ENCODE measurements around the gene ARRB1.
"Not testable (repeated sequence)": the region's sequence is repeated elsewhere in the genome, so short reads cannot be mapped to it uniquely, and the experiment has no call there.

ARRB1 gene

DNA sequence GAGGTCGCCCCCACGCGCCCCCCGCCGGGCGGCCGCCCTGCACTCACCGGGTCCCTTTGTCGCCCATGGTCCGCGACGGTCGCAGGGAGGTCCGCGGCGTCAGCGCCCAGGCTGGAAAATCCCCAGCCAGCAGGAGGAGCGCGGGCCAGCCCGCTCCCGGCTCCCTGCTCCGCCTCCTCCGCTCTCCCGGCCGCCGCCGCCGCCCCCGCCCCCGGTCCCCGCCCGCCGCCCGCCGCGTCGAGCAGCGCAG is at the start of gene ARRB1:
TSS of gene ARRB1 (minus strand) at position 121 of the 250 bp plus-strand sequence. CDS start at position 67, 54 bp downstream.
- no peak for DNase-seq (ENCODE audit: low read depth)

DNA sequence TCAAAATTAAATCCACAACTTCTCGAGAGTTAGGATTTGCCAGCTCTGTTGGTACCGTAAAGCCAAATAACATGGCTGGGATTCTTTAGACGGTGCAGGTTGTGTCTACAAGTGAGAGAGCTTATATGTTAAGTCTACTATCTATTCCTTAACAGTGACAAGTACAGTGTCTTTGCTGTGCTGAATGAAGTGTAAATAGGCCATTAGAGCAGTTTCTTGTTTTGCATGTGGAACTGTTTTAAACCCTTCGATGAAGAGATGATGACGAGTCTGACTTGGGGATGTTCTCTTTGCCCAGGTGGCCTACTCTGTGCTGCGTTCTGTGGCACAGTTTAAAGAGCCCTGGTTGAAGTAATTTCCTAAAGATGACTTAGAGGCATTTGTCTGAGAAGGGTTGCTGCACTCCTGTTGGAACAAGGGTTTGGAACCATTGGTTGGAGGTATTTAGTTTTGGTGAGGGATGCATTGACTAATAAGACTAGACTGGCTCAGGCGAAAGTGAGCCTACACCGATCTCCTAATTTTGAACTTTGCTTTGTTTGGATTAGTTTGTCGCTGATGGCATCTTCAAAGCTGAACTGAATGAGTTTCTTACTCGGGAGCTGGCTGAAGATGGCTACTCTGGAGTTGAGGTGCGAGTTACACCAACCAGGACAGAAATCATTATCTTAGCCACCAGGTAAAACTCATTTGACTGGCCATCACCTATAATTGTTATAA is 48.8 kb upstream of the ARRB1 start:
- DNase-seq (ENCODE audit: low read depth), result no peak

DNA sequence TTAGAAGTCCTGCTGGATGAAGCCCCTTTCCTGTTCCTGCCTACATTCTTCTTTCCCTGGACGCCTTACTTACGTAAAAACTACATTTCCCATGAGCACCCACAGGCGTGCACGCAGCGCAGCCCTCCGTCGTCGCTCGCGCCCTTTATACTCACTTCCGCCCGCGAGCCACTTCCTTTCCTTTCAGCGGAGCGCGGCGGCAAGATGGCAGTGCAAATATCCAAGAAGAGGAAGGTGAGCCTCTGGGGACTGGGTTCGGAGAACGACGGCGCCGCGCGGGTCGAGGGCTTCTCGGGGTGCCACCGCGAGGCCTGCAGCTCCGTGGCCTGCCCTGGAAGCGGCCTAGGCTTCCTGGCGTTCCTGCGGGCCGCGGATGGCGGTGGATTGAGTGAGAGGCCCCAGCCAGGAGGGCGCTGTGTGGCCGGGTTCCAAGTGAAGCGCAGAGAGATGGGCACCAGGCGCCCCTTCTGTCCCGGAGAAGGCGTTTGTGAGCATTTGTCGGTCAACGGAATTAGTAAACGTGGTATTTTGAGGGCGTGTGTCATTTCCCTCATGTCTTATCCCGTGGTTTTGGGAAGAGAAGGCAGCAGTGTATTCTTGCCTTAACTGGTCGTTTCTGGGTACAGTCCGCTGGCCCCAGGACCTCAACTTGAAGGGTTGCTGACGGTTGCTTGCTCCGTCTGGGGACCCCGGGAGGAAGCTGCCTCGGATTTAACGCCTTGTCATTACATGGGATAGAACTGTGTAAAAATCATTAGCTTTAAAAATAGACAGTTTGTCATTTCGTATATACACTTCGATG is 48.1 kb upstream of the ARRB1 start, which contains the start of gene RPS3:
TSS of gene RPS3 (plus strand) at position 175 of the 802 bp plus-strand sequence. CDS start at position 205, 30 bp downstream.
- DNase-seq (ENCODE audit: low read depth), result peak; percentile 79

DNA sequence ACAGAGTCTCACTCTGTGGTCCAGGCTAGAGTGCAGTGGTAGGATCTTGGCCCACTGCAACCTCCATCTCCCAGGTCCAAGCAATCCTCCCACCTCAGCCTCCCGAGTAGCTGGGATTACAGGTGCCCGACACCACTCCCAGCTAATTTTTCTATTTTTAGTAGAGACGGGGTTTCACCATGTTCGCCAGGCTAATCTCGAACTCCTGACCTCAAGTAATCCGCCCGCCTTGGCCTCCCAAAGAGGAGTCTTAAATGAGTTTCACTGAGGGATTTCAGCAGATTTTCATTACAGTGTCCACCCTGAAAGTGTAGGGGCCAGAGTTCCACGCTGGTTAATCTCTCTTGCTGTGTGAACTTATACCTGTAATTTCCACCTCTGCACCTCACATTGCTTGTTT is 47.4 kb upstream of the ARRB1 start:
- no peak for DNase-seq (ENCODE audit: low read depth)

DNA sequence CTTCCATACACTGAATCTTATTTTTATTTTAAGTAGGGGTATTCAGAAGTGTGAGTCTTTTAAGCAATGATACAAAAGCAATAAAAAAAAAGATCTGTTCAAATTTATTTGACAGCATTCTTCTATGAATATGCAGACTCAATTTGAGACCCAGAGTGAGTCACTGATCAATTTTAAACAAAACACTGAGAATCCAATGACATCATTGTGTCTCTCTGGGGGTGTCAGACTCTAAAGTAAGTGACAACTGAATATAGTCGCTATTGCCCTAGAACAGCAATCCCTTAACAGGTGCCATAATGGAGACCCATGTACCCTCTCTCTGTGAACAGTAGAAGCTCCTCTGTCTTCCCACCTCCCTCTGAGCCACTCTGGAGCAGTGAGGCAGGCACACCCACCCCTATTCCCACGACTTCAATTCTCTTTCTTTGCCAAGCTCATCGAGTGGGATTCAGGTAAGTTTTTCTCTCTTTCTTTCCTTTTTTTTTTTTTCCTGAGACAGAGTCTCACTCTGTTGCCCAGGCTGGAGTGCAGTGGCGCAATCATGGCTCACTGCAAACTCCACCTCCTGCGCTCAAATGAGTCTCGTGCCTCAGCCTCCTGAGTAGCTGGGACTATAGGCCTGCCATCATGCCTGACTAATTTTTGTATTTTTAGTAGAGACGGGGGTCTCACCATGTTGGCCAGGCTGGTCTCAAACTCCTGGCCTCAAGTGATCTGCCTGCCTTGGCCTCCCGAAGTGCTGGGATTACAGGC is 42.8 kb upstream of the ARRB1 start:
- DNase-seq (ENCODE audit: low read depth), result no peak

DNA sequence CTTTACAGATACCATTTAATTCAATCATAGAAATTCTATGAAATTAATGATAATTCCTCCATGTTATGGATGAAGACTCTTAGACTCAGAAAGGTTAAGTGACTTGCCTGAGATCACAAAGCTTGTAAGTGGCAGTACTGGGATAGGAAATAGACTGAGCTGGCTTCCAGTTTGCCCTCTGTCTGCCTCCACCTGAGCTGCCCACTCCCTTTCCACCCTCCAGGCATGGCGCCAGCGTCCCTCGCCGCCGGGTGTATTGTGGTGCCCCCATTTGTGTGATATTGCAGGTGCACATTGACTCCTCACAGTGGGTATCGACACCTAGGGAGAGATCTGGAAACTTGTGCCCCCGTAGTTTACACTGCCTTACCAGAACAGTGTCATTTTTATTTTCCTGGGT is 38.5 kb upstream of the ARRB1 start:
- no peak for DNase-seq (ENCODE audit: low read depth)

DNA sequence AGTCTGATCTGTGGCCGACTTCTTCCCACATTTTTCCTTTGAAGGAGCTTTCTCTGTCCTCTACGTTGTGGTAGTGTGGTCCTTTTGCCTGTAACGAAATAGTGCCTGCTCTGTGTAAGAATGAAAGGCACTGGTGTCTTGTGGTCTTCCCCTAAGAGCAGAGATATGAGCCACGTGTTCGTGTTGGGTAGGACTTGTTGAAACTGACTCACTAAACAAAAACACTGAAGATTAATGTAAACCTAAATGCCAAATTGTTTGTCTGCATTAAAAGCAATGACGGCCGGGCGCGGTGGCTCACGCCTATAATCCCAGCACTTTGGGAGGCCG is 37.8 kb upstream of the ARRB1 start:
- no peak for DNase-seq (ENCODE audit: low read depth)

DNA sequence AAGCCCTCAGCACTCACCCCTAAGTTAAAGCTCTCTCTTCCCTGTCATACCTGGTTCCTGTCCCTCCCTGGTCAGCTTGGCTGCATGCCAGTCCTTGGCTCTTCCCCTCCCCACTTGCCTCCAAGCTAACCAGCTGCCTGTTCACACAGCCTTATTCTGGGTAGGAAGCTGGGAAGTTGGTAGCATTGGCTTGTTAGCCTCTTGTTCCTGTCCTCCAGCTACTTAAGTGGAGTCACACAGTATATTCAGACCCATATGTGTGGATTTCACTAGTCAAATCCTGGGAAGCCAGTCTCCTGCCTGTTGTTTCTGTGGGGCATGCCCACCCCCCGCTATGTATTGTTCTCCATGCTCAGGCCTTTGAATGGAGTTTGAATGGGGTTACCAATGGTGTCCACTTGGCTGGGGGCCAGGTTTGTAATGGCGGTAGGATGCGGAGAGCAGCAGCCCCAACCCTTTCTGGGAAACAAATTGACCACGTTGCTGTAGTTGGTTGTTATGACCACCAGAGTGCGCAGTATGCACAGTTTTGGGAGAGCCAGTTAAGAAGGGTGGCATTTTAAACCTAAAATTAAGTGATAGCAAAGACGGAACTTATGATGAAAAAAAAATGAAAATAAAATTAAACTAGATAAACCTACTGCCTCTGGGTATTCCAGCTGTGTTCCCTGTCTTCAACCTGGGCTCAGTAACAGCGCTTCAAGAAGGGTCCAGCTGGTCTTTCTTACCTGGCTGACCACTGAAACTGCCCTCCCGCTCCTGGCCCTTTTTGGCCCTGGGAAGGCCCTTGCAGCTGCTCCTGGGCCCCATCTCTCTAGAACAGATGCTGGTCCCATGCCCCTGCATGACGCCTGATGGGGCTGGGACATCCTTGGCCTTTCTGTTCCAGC is 37.2 kb upstream of the ARRB1 start:
- DNase-seq (ENCODE audit: low read depth), result peak; percentile 41

DNA sequence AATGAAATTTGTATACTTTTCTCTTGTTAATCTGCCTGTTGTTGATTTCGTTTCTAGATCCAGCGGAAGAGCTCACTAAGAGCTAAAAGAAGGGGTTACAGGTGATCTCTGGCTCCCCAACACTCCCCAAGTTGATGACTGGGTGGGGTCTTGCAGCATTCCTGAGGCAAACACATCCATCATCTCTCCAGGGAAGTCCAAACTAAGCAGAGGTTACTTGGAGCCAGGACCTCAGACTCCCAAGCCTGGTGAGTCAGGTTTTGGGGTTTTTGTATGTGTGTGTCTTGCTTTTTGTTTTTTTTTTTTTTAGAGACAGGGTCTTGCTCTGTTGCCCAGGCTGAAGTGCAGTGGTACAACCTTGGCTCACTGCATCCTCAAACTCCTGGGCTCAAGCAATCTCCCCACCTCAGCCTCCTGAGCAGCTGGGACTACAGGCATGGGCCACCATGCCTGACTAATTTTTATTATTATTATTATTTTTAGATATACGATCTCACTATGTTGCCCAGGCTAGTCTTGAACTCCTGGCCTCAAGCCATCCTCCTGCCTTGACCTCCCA is 36.4 kb upstream of the ARRB1 start:
- no peak for DNase-seq (ENCODE audit: low read depth)

DNA sequence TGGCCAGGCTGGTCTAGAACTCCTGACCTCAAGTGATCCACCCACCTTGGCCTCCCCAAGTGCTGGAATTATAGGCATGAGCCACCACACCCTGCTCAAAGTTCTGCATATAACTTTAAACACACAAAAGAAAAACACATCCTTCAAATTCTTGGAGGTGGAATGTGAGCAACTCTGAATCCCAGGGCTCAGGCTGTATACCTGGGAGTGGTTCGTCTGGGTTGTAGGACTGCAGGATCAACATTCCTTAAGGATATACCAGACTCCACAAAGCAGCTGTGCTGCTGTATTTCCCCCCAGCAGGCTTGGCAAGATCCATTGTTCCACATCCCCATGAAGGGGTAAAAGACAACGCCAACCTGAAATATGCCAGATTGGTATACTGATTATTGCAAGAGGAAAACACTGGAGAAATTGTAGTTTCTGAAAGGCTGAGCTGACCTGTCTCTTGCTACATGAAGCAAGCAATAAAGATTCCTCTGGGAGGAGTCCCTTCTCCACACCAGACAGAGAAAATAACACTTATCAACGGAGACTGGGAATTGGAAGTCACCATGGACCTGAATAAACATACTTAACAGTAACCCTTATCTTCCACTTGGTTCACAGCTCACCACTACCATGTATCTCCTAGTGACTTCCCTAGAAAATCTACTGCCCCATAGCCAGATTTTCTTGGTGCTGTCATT is 35.6 kb upstream of the ARRB1 start:
- DNase-seq (ENCODE audit: low read depth), result no peak

DNA sequence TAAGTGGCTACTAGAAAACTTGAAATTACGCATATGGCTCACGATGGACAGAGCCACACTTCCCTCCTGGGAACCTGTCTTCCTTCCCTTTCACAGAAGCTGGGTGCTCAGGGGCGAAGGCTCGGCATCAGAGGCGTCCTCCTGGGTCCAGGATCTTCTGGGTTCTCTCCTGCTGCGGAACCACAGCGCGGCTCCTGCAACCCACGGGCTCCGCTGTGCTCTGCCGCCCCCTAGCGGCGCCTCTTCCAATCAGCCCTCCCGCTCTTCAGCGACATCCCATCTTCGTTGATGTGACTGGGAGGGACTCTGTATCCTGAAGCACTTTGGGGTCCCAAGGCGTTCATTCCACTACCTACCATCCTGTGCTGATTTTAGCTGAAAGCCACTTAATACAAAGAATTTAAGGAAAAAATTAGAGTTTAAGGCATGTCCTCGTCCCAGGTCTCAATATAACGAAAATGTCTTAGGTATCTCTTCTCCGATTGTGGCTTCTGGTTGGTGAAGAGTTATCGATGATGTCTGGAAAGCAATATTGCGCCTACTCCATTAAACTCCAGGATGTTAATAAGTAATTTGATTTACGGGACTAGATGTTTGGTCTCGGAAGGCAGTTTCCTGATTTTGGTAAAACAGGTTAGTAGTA is 33.1 kb upstream of the ARRB1 start:
- peak; percentile 55 for DNase-seq (ENCODE audit: low read depth)

DNA sequence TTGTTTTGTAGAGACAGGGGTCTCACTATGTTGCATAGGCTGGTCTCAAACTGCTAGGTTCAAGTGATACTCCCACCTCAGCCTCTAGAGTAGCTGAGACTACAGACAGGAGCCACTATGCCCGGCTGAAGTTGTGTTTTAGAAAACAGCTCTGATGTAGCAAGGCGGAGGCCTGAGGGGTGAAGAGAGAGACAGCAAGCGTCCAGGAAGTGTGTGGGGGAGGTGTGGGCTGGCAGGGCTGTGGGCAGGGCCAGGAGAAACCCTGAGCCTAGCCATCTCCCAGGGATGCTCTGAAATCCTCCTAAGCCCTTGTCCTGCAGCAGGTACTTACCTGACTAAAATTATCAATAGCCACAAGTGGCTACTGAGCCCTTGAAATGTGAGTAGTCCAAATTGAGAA is 31.8 kb upstream of the ARRB1 start:
- DNase-seq (ENCODE audit: low read depth), result no peak

DNA sequence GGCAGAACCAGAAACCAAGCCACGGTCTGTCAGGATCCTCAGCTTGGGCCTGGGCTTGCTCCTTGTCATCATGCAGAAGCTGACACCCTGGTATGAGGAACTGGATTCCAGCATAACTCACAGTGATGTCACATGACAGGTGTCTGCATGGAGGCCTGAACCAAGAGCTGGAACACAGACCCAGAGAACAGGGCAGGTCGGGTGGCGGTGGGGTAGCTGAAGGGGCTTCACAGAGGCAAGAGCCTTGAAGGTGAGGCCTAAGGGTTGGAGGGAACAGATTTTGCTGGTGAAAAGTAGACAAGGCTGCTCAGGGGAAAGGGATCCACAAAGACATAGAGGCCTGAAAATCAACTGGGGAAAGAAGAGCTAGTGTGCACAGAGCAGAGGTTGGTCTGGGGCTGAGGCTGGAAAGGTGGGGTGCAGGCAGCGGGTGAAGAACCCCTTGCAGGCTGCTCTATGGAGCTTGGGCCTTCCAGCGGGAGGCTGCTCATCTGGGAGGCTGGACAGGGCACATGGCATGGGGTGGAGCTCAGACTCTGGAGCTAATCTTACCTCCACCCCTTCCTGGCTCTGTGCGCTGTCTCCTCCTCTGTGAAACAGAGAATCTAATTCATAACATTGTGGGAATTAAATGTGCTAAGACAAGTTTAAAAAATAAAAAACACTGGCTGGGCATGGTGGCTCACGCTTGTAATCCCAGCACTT is 29.4 kb upstream of the ARRB1 start:
- no peak for DNase-seq (ENCODE audit: low read depth)

DNA sequence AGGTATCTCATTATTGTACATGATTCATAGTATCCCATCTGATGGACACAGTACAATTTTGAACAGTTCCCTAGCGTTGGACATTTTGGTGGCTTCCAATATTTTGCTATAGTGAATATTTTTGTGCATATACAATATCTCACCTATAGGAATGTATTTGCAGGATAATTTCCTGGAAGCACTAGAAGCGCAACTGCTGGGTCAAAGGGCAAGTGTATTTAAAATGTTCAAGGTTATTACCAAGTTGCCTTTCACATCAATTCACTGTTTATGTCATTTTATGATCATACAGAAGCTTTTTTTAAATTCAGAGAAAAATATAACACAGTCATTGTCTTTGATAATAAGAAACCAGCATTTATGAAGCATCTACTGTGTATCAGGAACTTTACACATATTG is 28.8 kb upstream of the ARRB1 start:
- no peak for DNase-seq (ENCODE audit: low read depth)

DNA sequence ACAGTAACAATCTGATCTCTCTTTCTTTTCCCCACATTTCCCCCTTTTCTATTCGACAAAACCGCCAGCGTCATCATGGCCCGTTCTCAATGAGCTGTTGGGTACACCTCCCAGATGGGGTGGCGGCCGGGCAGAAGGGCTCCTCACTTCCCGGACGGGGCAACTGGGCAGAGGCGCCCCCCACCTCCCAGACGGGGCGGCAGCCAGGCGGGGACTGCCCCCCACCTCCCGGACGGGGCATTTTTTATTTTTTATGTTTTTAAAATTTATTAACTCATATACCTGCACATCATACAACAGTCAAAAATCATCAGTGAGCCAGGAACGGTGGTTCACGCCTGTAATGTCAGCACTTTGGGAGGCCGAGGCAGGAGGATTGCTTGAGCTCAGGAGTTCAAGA is 27.3 kb upstream of the ARRB1 start:
- DNase-seq (ENCODE audit: low read depth), result not testable (repeated sequence)

DNA sequence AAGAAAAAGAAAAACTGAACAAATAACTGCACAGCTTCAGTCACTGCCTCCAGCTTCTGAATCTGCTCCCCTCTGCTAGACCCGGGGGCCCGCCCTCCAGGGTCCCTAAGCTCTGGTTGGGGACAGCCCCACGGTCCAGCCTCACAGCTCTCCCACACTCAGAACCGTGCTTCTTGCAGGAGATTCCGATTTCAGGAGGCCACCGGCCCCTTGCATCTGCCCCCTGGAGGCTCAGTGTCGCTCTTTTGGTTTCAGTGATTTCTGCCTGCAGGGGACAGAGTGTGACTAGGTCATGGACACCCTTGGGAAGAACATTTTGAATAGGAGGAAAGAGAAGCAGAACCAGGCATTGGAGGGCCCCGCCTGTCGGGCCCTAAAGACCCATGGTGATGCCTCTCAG is 24.7 kb upstream of the ARRB1 start:
- DNase-seq (ENCODE audit: low read depth), result no peak

DNA sequence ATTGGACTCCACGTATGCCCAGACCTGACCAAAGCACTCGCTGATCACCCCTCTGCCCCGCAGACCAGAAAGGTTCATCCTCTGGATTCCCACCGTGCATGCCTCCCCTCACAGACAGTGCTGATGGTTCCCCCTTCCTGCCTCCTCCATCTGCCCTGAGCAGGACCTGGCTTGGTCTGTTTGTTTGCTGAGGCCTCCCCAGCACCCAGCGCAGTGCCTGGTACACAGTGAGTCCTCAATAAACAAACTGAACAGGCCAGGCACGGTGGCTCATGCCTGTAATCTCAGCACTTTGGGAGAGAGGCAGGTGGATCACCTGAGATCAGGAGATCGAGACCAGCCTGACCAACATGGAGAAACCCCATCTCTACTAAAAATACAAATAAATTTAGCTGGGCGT is 24.2 kb upstream of the ARRB1 start:
- no peak for DNase-seq (ENCODE audit: low read depth)

DNA sequence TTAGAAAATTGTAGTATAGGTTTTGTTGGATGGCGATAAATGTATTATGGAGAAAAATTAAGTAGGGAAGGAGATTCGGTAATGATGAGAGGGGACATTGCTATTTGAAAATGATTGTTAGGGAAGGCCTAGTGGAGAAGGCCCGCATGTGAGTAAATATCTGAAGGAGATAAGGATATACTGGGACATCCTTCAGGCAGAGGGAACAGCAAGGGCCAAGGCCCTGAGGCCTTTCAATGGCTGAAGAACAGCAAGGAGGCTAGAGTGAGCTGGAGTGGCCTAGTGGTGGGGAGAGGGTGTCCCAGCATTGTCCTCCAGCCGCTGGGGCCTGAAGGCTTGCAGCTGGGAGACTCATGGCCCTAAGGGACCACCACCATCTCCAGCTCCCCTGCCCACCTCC is 23.2 kb upstream of the ARRB1 start:
- no peak for DNase-seq (ENCODE audit: low read depth)

DNA sequence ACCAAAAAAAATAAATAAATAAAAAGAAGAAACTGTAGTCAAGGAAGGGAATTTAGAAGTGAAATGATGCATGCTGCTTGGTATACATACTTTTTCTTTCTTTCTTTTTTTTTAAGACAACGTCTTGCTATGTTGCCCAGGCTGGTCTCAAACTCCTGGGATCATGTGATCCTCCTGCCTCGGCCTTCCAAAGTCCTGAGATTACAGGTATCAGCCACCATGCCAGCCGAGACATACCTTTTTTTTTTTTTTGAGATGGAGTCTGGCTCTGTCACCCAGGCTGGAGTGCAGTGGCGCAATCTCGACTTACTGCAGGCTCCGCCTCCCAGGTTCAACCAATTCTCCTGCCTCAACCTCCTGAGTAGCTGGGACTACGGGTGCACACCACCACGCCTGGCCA is 21.7 kb upstream of the ARRB1 start:
- no peak for DNase-seq (ENCODE audit: low read depth)
